Calu3 (cell line): ENCODE measurements around the gene NTRK2. TPM values are rescaled to one million over a fixed set of nuclear protein-coding genes. Genes with fewer than 3 reads are reported as not detected.

Experiments used
- BruUV-seq: library from RNA; stranded (reverse); fragments of 400-500 nt; replicated peaks from 2 replicates; lab custom pipeline; 2021; lab: Mats Ljungman, UMichigan
- CTCF ChIA-PET: fragments of 300-600 bp; sonication (Branson Sonifier 250); formaldehyde crosslinking; loops from one replicate; lab custom pipeline; 2022; ENCODE audit warnings: antibody characterized with exemption; lab: Charles Lee
- DNase-seq: peaks from one replicate; pipeline ENCODE4 v3.0.0; 2022
- H3K27ac Mint-ChIP-seq: one replicate; pipeline ENCODE4 v1.8.0; 2022; ENCODE audit warnings: mixed read lengths; ENCODE audit not compliant: unreplicated experiment
- H3K27me3 Mint-ChIP-seq: one replicate; pipeline ENCODE4 v1.8.0; 2022; ENCODE audit warnings: mixed read lengths; ENCODE audit not compliant: unreplicated experiment
- H3K36me3 Mint-ChIP-seq: one replicate; pipeline ENCODE4 v1.8.0; 2022; ENCODE audit warnings: mild to moderate bottlenecking, moderate library complexity, mixed read lengths; ENCODE audit not compliant: insufficient read depth, unreplicated experiment
- H3K4me1 Mint-ChIP-seq: one replicate; pipeline ENCODE4 v1.8.0; 2022; ENCODE audit warnings: mild to moderate bottlenecking, low read depth, mixed read lengths; ENCODE audit not compliant: unreplicated experiment
- H3K4me3 Mint-ChIP-seq: one replicate; pipeline ENCODE4 v1.8.0; 2022; ENCODE audit warnings: mild to moderate bottlenecking, low read depth, moderate library complexity, mixed read lengths; ENCODE audit not compliant: unreplicated experiment
- H3K9me3 Mint-ChIP-seq: one replicate; pipeline ENCODE4 v1.8.0; 2022; ENCODE audit warnings: low read depth, mixed read lengths; ENCODE audit not compliant: unreplicated experiment
- CTCF ChIP-seq: fragments of 200-600 bp; IDR thresholded peaks from one replicate; pipeline ENCODE4 v1.8.0; 2022; ENCODE audit warnings: antibody characterized with exemption; ENCODE audit not compliant: unreplicated experiment
- intact Hi-C: fragments of 100-400 bp; cut with micrococcal nuclease; formaldehyde crosslinking; loops from one replicate; pipeline ENCODE4 v1.10.0; 2022; ENCODE audit not compliant: unreplicated experiment
- total RNA-seq: library from RNA; stranded (reverse); gene quantifications from 2 replicates; pipeline ENCODE4 v1.2.3, GENCODE V29; 2022

Gene NTRK2
- total RNA-seq, 1 experiment from 2014 or later: 2.1 TPM

GRCh38 chr9:84917366-84918070 is 248.0 kb downstream of the NTRK2 start:
- no peak for TF ChIP-seq CTCF
- H3K27ac Mint-ChIP-seq: no peak overlapping the region

GRCh38 chr9:84919440-84919839 is 249.9 kb downstream of the NTRK2 start:
- no peak for TF ChIP-seq CTCF
- H3K4me3 Mint-ChIP-seq: no peak overlapping the region
- CTCF ChIA-PET: no interaction called here
- no peaks in the 10 kb centered on the region for H3K9me3 Mint-ChIP-seq
- intact Hi-C loops: no loop called here
- no peaks in the 10 kb centered on the region for H3K4me1 Mint-ChIP-seq
- H3K36me3 Mint-ChIP-seq: no peaks in the 10 kb centered on the region
- DNase-seq: no peak
- H3K27ac Mint-ChIP-seq: no peak overlapping the region
- no TSS peak for BruUV-seq
- H3K27me3 Mint-ChIP-seq: peaks cover 11% of the 10 kb centered on the region

More at GRCh38 chr9:84917366-84918070, 248.0 kb downstream of the NTRK2 start:
- intact Hi-C loops: no loop called here
- BruUV-seq: no TSS peak
- Mint-ChIP-seq H3K9me3 (no peaks in the 10 kb centered on the region), H3K36me3 (no peaks in the 10 kb centered on the region), H3K4me1 (no peaks in the 10 kb centered on the region), H3K4me3 (no peak overlapping the region), H3K27me3 (no peaks in the 10 kb centered on the region)
- DNase-seq: no peak
- CTCF ChIA-PET: no interaction called here

GRCh38 chr9:84921175-84921574 is 251.6 kb downstream of the NTRK2 start:
- no TSS peak for BruUV-seq
- H3K9me3 Mint-ChIP-seq: no peaks in the 10 kb centered on the region

GRCh38 chr9:84922051-84922450 is 252.5 kb downstream of the NTRK2 start:
- no peaks in the 10 kb centered on the region for H3K4me1 Mint-ChIP-seq
- no TSS peak for BruUV-seq
- peaks cover 2% of the 10 kb centered on the region for H3K9me3 Mint-ChIP-seq
- no peaks in the 10 kb centered on the region for H3K36me3 Mint-ChIP-seq
- CTCF ChIA-PET: interaction anchor here (1.3 kb wide), 1 partner anchor 9 kb away, joined by 3 read pairs; no protein-coding TSS in a partner anchor
- TF ChIP-seq CTCF: no peak
- no peak overlapping the region for H3K4me3 Mint-ChIP-seq
- intact Hi-C loops: no loop called here
- no peak overlapping the region for H3K27ac Mint-ChIP-seq
- H3K27me3 Mint-ChIP-seq: peaks cover 24% of the 10 kb centered on the region
- DNase-seq: no peak

More at GRCh38 chr9:84921175-84921574, 251.6 kb downstream of the NTRK2 start:
- Mint-ChIP-seq H3K4me1 (no peaks in the 10 kb centered on the region), H3K27ac (no peak overlapping the region), H3K4me3 (no peak overlapping the region), H3K36me3 (no peaks in the 10 kb centered on the region), H3K27me3 (peaks cover 24% of the 10 kb centered on the region)
- intact Hi-C loops: no loop called here
- no peak for TF ChIP-seq CTCF
- CTCF ChIA-PET: interaction anchor here (1.3 kb wide), 1 partner anchor 10 kb away, joined by 3 read pairs; no protein-coding TSS in a partner anchor
- DNase-seq: no peak
